NCI-H526 treated with DMSO at 0.1 percent for 48 hours (cell line): ENCODE measurements around the gene A3GALT2.
"Not testable (repeated sequence)": the region's sequence is repeated elsewhere in the genome, so short reads cannot be mapped to it uniquely, and the experiment has no call there.

Experiments
- DNase-seq: peaks from one replicate; lab custom pipeline; 2025; lab: John Stamatoyannopoulos, UW

The A3GALT2 gene

DNA sequence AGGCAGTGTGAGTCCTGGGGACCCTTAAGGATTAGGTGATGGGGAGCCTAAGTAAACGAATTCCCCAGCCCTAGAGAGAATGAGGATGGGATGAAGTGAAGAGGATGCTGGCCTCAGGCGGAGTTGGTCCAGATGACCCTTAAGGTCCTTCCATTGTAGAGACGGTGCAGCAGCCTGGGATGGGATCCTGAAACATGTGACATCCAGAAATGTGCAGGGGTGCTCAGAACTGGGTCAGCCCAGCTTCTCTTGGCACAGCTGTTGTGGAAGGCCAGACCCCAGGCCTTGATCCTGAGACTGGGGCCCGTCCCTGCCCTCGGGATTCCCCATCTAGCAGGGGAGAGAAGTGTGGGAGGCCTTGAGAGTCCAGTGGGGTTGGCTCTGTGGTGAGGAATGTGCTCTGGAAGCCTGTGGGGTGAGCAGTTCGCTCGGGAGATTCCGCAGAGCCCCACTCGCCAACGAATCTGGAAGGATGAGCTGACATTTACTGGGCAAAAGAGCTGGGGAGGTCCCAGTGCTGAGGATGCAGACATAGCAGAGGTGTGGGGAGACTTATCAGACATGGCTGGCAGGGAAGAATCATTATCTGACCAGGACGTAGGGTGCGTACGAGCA, 28.1 kb downstream of the A3GALT2 start:
- no peak for DNase-seq

DNA sequence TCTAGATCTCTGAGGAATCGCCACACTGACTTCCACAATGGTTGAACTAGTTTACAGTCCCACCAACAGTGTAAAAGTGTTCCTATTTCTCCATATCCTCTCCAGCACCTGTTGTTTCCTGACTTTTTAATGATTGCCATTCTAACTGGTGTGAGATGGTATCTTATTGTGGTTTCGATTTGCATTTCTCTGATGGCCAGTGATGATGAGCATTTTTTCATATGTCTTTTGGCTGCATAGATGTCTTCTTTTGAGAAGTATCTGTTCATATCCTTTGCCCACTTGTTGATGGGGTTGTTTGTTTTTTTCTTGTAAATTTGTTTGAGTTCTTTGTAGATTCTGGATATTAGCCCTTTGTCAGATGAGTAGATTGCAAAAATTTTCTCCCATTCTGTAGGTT, 30.3 kb downstream of the A3GALT2 start:
- DNase-seq: not testable (repeated sequence)

- DNase-seq: no peak
Observed at GRCh38 chr1:33289858-33290154, 31.1 kb downstream of the A3GALT2 start.

DNA sequence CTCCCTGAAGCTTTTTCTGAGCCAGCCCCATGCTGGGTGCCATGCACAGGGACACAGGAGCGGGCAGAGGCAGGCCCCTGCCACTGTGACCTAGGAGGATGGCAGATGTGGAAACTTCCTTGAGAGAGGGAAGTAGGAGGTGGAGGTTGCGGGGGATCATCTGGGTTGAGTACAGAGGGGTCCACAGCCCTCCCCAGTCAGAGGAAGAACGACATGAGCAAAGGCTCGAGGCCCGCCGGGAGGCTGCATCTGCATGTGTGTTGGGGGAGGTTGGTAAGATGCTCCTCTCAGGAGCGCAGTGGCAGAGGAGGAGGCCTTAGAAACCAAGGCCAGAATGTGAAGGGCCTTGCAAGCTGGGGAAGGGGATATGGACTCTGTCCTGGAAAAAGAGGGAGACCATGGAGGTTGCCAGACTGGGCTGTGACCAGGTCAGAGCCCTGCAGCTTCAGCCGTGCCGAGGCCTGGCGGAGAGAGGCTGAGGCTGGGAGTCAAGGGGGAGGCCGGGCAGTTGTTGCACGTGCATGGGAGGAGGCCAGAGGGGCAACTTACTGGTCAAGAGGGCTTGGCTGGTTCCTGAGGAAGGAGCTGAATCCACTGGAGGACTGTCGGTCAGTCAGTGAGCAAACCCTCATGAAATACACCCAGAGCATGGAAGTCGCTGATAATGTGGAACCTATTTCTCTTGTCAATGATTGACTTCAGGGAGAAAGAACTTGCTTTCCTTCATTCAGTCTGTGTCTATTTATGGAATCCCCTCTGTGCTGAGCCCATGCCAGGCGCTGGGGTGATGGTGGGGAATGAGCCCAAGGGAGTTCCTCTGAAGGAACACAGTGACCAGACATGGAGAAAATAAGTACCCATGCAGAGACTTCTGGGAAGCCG, 31.7 kb downstream of the A3GALT2 start:
- DNase-seq: no peak

DNA sequence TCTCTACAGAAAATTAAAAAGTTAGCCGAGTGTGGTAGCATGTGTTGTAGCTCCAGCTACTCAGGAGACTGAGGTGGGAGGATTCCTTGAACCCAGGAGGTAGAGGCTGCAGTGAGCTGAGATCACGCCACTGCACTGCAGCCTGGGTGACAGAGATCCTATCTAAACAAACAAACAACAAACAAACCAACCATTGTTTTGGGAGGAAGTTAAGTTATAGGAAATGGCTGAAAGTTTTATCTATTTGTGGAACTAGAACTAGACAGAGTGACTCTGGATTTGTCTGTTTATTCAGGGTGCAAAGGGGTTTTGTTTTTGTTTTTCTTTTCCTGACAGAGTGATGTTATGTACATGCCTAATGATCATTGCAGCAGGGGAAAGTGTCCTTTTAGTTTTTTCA, 33.6 kb downstream of the A3GALT2 start:
- no peak for DNase-seq

DNA sequence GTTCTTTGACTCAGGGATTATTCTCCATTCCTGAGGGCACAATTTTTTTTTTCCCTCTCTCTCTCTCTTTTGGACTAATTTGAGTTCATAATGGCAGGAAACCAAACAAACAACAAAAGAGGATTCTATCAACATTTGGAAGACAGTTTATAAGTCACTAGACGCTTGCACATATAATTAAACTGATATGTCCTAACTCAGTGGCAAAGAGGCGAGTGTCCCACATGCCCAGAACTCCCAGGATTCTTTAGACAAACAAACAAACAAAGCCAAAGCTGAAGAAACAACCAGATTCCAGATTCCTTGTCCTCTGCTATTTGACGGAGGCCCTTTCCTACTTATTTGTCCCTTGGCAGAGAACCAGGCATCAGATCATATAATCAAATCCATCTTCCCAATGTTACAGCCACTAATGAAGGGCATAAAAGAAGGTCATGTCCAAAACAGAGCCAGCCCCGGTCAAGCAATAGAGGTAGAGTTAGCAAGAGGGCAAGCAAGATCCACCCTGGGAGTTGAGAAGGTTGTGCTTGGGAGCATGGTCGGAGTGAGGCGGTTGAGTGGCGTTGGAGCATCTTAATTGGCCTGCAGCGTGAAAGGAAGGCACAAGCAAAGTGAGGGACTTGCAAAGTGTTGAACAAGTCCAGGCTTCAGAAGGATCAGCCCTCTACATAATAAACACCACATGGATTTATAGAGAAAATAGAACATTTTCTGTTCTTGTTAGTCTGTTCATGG, 34.3 kb downstream of the A3GALT2 start:
- DNase-seq: no peak

GRCh38 chr1:33284049-33284448, 36.8 kb downstream of the A3GALT2 start:
- DNase-seq: no peak

DNA sequence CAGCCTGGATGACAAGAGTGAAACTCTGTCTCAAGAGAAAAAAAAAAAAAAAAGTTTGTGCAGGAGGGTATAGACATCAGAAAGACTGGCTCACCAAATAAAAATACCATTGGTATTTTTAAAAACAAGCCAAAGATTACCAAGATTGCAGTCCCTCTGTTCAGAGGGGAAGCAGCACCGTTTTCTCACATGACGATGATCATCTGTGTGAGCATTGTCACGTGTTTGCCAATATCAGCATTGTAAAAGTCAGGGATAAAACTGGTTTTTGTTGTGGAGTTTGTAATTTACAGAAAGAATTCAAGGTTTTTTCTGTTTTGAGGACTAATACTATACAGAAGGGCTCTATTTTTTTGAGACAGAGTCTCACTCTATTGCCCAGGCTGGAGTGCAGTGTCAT, 38.1 kb downstream of the A3GALT2 start:
- no peak for DNase-seq

- DNase-seq: no peak
Observed at GRCh38 chr1:33281554-33282303, 39.2 kb downstream of the A3GALT2 start.

DNA sequence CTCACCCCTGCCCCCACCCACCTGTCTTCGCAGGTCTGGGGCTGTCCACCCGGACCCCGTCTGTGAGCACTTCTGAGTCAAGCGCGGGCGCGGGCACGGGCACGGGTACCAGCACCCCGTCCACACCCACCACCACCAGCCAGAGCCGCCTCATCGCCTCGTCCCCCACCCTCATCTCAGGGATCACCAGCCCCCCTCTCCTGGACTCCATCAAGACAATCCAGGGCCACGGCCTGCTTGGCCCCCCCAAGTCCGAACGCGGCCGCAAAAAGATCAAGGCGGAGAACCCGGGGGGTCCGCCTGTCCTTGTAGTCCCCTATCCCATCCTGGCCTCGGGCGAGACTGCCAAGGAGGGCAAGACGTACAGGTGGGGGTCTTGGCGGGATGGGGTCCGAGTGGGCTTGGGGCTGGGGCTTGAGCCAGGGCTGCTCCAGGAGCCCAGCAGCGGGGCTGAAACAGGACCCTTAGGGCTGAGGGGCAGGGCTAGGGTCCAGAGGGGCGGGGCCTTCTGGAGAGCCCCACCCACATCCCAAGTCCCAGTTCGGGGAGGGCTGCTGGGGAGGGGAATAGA, 40.7 kb downstream of the A3GALT2 start:
- DNase-seq: no peak

- no peak for DNase-seq
Observed at GRCh38 chr1:33277488-33278084, 43.3 kb downstream of the A3GALT2 start.

- DNase-seq: no peak
Observed at GRCh38 chr1:33276573-33277298, 44.2 kb downstream of the A3GALT2 start.

DNA sequence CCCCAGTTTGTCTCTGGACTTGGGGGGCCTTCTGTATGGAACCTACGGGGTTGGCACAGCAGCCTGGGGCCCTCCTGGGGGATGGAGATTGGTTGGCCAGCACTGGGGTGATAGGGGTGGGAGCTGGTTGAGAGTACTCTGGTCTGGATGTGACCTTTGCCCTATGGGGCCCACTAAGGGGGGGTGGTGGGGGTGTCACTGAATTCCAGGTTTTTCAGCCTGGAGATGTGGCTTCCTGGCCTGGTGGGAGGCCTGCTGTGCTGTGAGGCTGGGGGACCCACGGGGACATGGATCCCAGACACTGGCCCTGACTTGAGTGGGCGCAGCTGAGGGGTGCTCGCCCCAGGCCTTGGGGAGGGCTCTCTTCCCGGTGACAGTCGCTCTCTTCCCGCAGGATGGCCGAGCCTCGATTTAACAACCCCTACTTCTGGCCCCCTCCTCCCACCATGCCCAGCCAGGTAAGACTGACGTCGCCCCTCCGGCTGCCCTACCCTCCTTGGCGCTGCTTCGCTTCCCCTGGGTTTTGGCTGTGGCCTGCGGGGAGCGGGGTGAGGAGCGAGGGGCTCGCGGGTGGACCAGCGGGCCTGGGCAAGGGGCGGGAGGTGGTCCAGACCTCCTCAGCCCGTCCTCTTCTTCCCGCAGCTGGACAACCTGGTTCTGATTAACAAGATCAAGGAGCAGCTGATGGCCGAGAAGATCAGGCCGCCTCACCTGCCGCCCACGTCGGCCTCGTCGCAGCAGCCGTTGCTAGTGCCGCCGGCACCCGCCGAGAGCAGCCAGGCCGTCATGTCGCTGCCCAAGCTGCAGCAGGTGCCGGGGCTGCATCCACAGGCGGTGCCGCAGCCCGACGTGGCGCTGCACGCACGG, 45.0 kb downstream of the A3GALT2 start:
- no peak for DNase-seq

DNA sequence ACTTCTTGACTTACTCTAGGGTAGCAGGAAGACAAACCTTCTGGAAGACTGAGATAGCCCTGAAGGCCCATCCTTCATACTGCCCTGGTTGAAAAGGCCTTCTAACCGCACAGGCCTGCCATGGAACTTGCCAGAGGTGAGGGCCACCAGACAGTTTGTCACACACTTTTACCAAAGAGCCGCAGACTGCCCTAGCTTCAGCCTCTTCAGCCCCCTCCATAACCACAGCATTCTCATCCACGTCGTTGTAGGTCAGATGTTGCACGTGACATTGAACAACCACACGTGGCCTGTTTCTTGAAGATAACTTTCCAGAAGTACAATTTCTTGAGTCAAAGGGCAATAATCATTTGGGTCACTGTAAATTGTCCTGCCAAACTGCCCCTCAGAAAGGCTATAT, 45.7 kb downstream of the A3GALT2 start:
- no peak for DNase-seq

GRCh38 chr1:33274446-33274845, 46.5 kb downstream of the A3GALT2 start:
- peak; percentile 60 for DNase-seq

GRCh38 chr1:33273961-33274371, 46.9 kb downstream of the A3GALT2 start:
- no peak for DNase-seq

DNA sequence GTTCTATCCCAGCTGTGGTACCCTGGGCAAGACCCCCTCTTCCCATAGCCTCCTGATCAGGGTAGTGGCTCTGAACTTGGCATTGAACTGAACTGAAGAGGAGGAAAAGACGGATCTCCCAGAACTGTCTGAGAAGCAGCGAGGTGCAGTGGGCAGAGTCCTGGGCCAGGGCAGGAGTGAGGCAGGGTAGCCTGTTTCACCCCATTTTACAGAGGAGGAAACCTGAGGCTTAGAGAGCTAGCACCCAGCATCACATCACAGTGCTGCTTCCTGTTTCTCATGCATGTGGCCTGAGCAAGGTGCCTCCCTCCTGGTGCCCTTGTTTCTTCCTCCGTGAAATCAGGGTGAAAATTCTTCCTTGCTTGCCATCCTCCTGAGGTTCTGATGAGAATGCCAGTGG, 47.5 kb downstream of the A3GALT2 start:
- DNase-seq: no peak

- no peak for DNase-seq
Observed at GRCh38 chr1:33272930-33273329, 48.0 kb downstream of the A3GALT2 start.

DNA sequence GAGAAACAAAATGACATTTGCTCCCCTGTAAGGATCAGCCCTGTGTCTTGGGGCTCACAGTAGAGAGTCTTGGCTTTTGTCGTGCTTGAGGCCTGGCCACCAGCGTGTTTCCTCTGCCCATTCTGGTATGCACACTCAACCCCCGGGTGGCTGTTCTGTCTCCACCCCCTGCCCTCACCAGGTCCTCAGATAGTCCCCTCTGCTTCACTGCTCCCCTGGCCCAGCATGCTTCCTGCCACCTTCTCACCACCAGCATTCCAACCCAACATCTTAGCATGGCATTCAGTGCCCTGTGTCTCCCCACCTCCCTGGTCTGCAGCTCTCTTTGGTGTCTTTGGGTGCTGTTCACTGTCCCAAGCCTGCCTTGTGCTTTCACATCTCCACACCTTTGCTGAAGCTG, 48.4 kb downstream of the A3GALT2 start:
- DNase-seq: no peak
